ENCODE data around the gene MAD2L2.
"Not testable (repeated sequence)": the region's sequence is repeated elsewhere in the genome, so short reads cannot be mapped to it uniquely, and the experiment has no call there.

GRCh38 chr1:11642418-11643017 lies 38.4 kb downstream of the MAD2L2 start:
- TF ChIP-seq CTCF (IDR thresholded peaks at IDR 0.05; ENCODE audit: low read length): peak; percentile 95
- TF ChIP-seq EZH2 (optimal IDR thresholded peaks at IDR 0.05; ENCODE audit: low read depth, low read length); EZH2phosphoT487 (IDR thresholded peaks at IDR 0.05; ENCODE audit: low read length): not testable (repeated sequence)

Measured in MM.1S (cell line).